Naive B cell (primary cell): ENCODE measurements around the gene GFOD1. TPM values are rescaled to one million over a fixed set of nuclear protein-coding genes. Genes with fewer than 3 reads are reported as not detected.
"Not testable (repeated sequence)": the region's sequence is repeated elsewhere in the genome, so short reads cannot be mapped to it uniquely, and the experiment has no call there.

ENCODE experiments used
- ATAC-seq, 2 donors: fragments of 150-1000 bp; cut with Tn5 transposase; 2 replicates each; pipeline ENCODE4 v1.10.0; 2021; ENCODE audit warnings: low read depth in 2 of 2, mild to moderate bottlenecking in 2 of 2, moderate library complexity in 2 of 2
- DNase-seq: peaks from one replicate; pipeline ENCODE4 v3.0.0; 2022
- H3K27ac Mint-ChIP-seq, 6 donors: one replicate each; pipeline ENCODE4 v1.8.0; 2020 to 2022; ENCODE audit warnings: mild to moderate bottlenecking in 6 of 6, mixed read lengths in 6 of 6, moderate library complexity in 5 of 6, inconsistent platforms in 2 of 6
- H3K27me3 Mint-ChIP-seq, 3 donors: one replicate each; pipeline ENCODE4 v1.8.0; 2021 to 2022; ENCODE audit warnings: mixed read lengths in 3 of 3, mild to moderate bottlenecking in 1 of 3
- H3K36me3 Mint-ChIP-seq, 2 donors: one replicate each; pipeline ENCODE4 v1.8.0; 2020 to 2022; ENCODE audit warnings: mixed read lengths in 2 of 2, inconsistent platforms in 1 of 2, mild to moderate bottlenecking in 1 of 2
- H3K4me1 Mint-ChIP-seq, 3 donors: one replicate each; pipeline ENCODE4 v1.8.0; 2020 to 2022; ENCODE audit warnings: mixed read lengths in 3 of 3, inconsistent platforms in 1 of 3, mild to moderate bottlenecking in 1 of 3, moderate library complexity in 1 of 3
- H3K4me3 Mint-ChIP-seq, 8 donors: one replicate each; pipeline ENCODE4 v1.8.0; 2020 to 2022; ENCODE audit warnings: mild to moderate bottlenecking in 8 of 8, mixed read lengths in 8 of 8, moderate library complexity in 8 of 8, inconsistent platforms in 2 of 8
- H3K9me3 Mint-ChIP-seq, 7 donors: one replicate each; pipeline ENCODE4 v1.8.0; 2020 to 2022; ENCODE audit warnings: mixed read lengths in 7 of 7, mild to moderate bottlenecking in 5 of 7, inconsistent platforms in 2 of 7, moderate library complexity in 1 of 7
- polyA plus RNA-seq, 6 donors: library from polyadenylated mRNA; unstranded; fragments of 300-500 nt; fragmentation: Illumina TruSeq; gene quantifications; one replicate each; pipeline ENCODE4 v1.2.3, GENCODE V29; 2021; ENCODE audit warnings: low read depth in 6 of 6

The GFOD1 gene
- polyA plus RNA-seq, 6 donors from 2014 or later, result 2.9 to 10.7 (median 5.4) TPM

DNA sequence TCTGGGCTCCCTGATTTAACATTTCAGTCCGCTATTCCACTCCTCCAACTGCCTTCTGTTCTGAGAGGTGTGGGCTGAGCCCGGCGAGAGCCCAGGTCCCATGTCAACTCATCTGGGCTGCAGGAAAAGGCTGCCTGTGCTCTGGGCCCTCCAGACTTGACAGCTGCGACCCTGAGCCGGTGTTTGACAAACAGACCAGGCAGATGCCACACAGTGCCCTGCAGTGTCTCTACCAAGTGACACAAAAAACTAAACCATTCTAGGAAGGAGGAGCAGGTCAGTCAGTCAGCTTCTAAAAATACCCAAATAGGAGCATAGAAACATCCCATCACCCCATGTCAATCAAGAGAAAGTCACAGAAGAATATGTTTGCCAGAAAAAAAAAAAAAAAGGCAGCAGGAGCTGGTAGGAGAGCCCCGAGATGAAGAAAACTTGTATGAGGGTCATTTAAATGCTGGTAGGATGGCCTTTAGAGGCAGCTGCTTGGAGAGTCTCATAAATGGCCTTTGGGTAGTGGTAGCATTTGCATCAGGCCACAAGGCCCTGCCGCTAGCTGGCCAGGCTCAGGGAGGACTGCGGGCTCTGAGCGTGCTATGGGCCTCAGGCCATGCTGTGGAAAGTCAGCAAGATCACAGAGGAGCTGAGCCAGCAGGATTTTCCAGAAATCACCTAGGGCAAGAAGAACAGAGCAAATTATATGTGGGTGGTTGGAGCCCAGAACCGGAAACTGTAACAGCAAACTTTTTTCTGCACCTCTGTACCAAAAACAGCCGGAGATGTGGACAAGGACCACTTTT is 36.6 kb upstream of the GFOD1 start:
- H3K27ac Mint-ChIP-seq, result peak overlapping the region in 5 of 6 donors; percentile 20 to 80 (median 64)
- ATAC-seq (no peak), DNase-seq (no peak)
- H3K4me3 Mint-ChIP-seq, result peak overlapping the region in 4 of 8 donors; percentile 8 to 61 (median 38)
- no peaks in the 10 kb centered on the region for H3K36me3 Mint-ChIP-seq
- H3K9me3 Mint-ChIP-seq, result no peaks in the 10 kb centered on the region
- no peaks in the 10 kb centered on the region for H3K27me3 Mint-ChIP-seq
- peaks cover 26 to 46% (median 43%) of the 10 kb centered on the region in 3 donors for H3K4me1 Mint-ChIP-seq

DNA sequence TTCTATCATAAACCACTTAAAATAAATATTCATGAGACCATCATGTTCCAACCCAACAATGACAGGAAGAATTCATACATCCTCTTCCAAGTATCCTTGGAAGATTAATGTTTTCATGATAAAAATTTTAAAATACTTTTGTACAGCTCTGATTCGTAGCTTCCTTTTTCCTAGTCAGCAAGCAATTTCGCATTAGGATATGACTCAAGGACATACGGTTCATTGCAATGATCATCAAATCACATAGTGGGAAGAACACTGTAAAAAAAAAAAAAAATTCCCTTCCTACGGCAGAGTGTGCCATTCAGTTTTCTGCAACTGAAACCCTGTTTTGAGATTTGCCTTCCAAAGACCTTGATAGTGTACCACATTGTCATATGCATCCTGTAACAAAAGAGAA is 35.3 kb upstream of the GFOD1 start:
- Mint-ChIP-seq H3K4me3 (no peak overlapping the region), H3K9me3 (no peaks in the 10 kb centered on the region), H3K27ac (peak overlapping the region in 1 of 6 donors; percentile 10), H3K36me3 (no peaks in the 10 kb centered on the region), H3K4me1 (peaks cover 19 to 41% (median 33%) of the 10 kb centered on the region in 3 donors), H3K27me3 (no peaks in the 10 kb centered on the region)
- DNase-seq, result no peak
- ATAC-seq, result no peak

DNA sequence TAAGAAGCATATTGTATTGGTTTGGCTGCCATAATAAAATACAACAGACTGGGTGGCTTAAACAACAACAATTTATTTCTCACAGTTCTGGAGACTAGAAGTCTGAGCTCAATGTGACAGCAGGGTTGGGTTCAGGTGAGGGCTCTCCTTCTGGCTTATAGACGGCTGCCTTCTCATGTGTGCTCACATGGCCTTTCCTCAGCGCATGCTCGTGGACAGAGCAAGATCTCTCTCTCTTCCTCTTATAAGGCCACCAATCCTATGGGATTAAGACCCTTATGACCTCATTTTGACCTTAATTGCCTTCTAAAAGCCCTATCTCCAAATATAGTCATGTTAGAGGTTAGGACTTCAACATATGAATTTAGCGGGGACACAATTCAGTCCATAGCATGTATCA is 32.4 kb upstream of the GFOD1 start:
- DNase-seq (no peak), ATAC-seq (no peak)
- Mint-ChIP-seq H3K27me3 (peaks cover 0 to 7% (median 0%) of the 10 kb centered on the region in 3 donors), H3K27ac (no peak overlapping the region), H3K4me3 (no peak overlapping the region), H3K4me1 (peaks cover 6 to 13% (median 12%) of the 10 kb centered on the region in 3 donors), H3K36me3 (no peaks in the 10 kb centered on the region), H3K9me3 (no peaks in the 10 kb centered on the region)

DNA sequence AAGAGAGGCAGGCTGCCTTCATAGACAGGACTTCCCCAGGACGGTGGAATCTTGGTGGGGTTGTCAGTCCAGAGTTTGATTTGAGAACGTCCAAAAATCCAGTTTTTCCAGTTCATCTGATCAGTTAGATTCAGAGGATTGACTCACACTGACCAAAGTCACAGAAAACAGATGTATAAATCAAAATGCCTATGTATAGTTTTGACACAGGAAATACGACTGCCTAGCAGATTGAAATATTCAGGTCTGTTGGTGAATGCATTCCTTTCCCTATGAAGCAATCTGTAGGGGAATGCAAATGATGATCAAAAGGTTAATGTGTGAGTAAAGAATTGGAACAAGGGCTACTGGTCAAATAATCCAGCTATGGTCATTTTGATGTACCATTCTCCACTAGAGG is 29.7 kb upstream of the GFOD1 start:
- Mint-ChIP-seq H3K9me3 (peaks cover 0 to 3% (median 0%) of the 10 kb centered on the region in 7 donors), H3K27me3 (peaks cover 0 to 7% (median 0%) of the 10 kb centered on the region in 3 donors), H3K4me1 (no peaks in the 10 kb centered on the region), H3K36me3 (no peaks in the 10 kb centered on the region), H3K27ac (no peak overlapping the region), H3K4me3 (no peak overlapping the region)
- ATAC-seq, result no peak
- no peak for DNase-seq

DNA sequence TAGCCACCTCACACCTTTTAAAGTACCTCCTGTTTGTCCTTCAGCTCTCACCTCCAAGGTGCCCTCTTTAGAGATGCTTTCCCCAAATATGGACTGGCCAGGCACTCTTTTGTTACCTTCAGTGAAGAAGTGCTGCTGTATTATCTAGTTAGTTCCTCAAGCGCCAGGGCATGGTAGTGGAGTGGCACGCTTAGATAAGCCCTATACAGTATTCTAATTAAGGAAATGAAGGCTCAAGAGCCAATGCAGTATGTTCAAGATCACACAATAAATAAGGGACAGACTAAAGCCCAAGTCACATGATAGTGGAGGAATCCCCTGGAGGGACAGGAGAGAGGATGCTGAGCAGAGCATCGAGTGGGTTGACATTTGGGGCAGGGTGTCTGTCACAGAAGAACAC is 28.5 kb upstream of the GFOD1 start:
- Mint-ChIP-seq H3K27ac (no peak overlapping the region), H3K36me3 (no peaks in the 10 kb centered on the region), H3K9me3 (peaks cover 0 to 3% (median 0%) of the 10 kb centered on the region in 7 donors), H3K27me3 (peaks cover 0 to 7% (median 0%) of the 10 kb centered on the region in 3 donors), H3K4me1 (no peaks in the 10 kb centered on the region), H3K4me3 (no peak overlapping the region)
- ATAC-seq (no peak), DNase-seq (no peak)

DNA sequence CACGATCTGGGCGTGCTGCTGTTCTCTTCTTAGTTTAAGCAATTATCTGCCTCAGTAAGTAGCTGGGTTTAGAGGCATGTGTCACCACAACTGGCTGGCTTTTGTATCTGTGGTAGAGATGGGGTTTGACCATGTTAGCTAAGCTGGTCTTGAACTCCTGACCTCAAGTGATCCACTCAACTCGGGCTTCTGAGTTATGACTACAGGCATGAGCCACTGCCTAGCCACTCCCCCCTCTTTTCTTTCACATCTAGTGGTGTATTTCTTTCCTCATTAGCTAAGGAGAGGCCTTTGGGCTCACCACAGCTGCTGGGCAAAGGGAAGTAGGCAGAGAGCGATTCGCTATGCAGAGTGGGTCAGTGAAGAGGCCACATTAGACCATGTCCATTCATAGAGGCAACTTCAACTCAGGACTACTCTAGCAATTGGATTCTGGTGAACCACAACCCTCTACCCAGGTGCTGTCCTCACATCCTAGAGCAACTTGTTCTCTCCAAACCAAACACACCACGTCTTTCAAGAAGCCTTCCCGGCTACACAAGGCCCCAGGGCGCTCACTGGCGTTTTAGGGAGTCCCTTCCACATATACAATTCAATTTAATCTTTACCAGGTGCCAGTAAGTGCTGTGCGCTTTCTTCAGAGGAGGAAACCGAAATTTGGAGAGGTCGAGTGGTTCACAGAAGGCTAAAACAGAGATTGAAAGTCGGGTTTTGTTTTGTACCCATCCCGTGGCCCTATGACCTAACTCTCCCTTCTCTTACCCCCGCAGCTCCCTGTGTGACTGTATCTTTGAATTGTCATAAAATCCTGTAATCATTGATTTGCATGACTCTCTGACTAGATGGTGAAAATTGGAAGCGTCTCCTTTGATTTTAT is 26.5 kb upstream of the GFOD1 start:
- no peak for ATAC-seq
- no peaks in the 10 kb centered on the region for H3K4me1 Mint-ChIP-seq

DNA sequence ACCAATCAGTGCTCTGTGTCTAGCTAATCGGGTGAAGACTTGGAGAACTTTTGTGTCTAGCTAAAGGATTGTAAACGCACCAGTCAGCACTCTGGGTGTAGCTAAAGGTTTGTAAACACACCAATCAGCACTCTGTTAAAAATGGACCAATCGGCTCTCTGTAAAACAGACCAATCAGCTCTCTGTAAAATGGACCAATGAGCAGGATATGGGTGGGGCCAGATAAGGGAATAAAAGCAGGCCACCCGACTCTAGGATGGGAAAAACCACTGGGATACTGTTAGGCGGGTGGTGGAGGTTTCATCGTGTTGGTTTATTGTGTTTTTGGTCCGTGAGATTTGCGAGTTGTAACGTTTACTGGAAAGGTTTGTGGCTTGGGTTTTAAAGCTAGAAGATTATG is 25.5 kb upstream of the GFOD1 start:
- no peak for DNase-seq
- Mint-ChIP-seq H3K9me3 (peaks cover 0 to 7% (median 0%) of the 10 kb centered on the region in 7 donors), H3K27ac (peak overlapping the region in 2 of 6 donors; percentile 33 to 56), H3K4me3 (no peak overlapping the region), H3K4me1 (no peaks in the 10 kb centered on the region), H3K27me3 (peaks cover 0 to 7% (median 0%) of the 10 kb centered on the region in 3 donors), H3K36me3 (no peaks in the 10 kb centered on the region)
- ATAC-seq, result no peak

More for the DNA sequence above, 26.5 kb upstream of the GFOD1 start:
- Mint-ChIP-seq H3K36me3 (no peaks in the 10 kb centered on the region), H3K27ac (peak overlapping the region in 4 of 6 donors; percentile 6 to 56 (median 35)), H3K27me3 (peaks cover 0 to 7% (median 0%) of the 10 kb centered on the region in 3 donors), H3K9me3 (peaks cover 0 to 7% (median 0%) of the 10 kb centered on the region in 7 donors), H3K4me3 (no peak overlapping the region)
- no peak for DNase-seq

DNA sequence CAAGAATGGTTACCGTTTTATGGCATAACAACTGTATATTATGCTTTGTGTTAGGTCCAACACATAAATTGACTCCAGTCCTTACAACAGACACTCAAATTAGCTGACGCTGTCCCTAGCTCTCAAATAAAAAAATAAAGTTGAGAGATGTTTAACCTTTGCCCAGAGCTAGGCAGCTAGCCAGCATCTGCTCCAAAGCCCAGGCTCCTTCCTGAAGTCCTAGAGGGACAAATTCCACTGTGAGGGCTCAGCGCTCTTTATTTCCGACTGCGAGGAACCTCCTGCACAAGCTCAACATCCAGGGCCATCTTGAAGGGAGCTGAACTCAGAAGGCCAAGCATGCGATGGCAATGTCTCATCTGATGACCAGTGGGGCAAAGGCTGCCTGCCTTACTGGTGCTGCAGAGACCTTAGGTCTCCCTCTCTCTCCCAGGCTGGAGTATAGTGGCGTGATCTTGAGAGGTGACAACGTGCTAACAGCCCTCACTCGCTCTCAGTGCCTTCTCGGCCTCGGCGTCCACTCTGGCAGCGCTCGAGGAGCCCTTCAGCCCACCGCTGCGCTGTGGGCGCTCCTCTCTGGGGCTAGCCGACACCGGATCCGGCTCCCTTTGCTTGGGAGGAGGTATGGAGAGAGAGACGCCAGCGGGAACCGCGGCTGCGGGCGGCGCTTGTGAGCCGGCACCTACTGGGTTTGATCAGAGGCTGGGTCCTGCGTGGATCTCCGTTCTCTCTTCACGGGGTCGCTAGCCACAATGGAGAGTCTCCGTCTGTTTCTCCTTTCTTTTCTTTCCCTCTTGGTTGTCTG is 24.7 kb upstream of the GFOD1 start:
- ATAC-seq (no peak), DNase-seq (no peak)
- Mint-ChIP-seq H3K4me1 (no peaks in the 10 kb centered on the region), H3K9me3 (peaks cover 0 to 7% (median 0%) of the 10 kb centered on the region in 7 donors), H3K27me3 (peaks cover 0 to 7% (median 0%) of the 10 kb centered on the region in 3 donors), H3K27ac (no peak overlapping the region), H3K4me3 (no peak overlapping the region), H3K36me3 (no peaks in the 10 kb centered on the region)

DNA sequence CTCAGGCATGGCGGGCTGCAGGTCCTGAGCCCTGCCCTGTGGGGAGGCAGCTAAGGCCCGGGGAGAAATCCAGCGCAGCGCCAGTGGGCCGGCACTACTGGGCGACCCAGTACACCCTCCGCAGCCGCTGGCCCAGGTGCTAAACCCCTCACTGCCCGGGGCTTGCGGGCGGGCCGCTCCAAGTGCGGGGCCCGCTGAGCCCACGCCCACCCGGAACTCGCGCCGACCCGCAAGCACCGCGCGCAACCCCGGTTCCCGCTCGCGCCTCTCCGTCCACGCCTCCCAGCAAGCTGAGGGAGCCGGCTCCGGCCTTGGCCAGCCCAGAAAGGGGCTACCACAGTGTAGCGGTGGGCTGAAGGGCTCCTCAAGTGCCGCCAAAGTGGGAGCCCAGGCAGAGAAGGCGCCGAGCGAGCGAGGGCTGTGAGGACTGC is 23.8 kb upstream of the GFOD1 start:
- H3K27ac Mint-ChIP-seq, H3K9me3 Mint-ChIP-seq, H3K4me1 Mint-ChIP-seq, H3K36me3 Mint-ChIP-seq, H3K27me3 Mint-ChIP-seq, ATAC-seq, H3K4me3 Mint-ChIP-seq, DNase-seq: not testable (repeated sequence)

DNA sequence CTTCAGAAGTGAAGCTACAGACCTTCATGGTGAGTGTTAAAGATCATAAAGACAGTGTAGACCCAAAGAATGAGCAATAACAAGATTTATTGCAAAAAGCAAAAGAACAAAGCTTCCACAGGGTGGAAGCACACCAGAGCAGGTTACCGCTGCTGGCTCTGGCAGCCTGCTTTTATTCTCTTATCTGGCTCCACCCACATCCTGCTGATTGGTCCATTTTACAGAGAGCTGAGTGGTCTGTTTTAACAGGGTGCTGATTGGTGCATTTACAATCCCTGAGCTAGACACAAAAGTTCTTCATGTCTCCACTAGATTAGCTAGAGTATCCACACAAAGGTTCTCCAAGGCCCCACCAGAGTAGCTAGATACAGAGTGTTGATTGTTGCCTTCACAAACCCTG is 23.0 kb upstream of the GFOD1 start:
- not testable (repeated sequence) for H3K9me3 Mint-ChIP-seq, ATAC-seq, H3K27me3 Mint-ChIP-seq, H3K4me1 Mint-ChIP-seq, DNase-seq, H3K27ac Mint-ChIP-seq, H3K4me3 Mint-ChIP-seq, H3K36me3 Mint-ChIP-seq

DNA sequence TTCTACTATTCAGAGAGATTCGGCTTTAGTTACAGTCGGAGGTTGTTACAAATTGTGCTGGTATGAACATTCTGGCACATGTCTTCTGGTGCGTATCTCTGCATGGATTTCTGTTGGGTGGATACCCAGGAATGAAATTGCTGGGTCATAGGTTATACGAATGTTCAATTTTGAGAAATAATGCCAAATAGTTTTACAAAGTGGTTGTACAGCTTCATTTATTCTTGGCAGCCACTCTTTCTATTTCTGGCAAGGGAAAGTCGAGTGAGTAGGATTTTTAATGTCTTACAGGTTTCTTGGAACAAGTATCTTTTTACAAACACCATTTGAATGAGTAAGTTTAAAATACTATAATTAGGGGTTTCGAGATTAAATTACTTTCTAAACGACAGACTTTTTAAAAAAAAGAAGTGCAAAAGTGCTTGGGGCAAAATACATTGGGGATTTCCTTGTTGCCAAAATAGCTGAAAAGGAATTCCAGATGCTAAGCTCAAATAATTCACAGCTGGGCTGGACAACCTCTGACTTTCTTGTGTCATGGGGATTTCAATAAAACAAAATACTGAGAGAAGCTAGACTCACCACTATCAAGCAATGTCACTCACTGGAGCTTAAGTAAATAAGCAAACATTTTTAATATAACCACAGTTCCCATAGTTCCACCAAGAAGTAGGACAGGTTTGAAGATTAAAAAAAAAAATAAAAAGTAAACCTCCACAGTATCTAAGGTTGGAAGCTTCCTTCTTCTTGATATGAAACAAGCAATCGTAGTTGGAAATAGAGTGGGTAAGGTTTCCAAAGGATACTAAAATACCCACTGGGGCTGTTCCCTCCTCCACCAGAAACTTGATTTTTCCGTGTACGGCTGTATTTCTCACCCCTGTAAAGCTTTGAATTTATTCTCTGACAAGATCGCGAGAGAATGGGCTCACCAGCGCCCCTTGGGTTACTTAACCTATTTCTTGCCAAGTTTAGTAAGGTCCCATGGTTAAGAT is 21.6 kb upstream of the GFOD1 start:
- H3K27ac Mint-ChIP-seq, result peak overlapping the region in 2 of 6 donors; percentile 4 to 49
- H3K4me1 Mint-ChIP-seq, result no peaks in the 10 kb centered on the region
- H3K9me3 Mint-ChIP-seq, result peaks cover 0 to 7% (median 0%) of the 10 kb centered on the region in 7 donors
- peak overlapping the region in 1 of 8 donors; percentile 7 for H3K4me3 Mint-ChIP-seq
- ATAC-seq (no peak), DNase-seq (no peak)
- no peaks in the 10 kb centered on the region for H3K36me3 Mint-ChIP-seq
- no peaks in the 10 kb centered on the region for H3K27me3 Mint-ChIP-seq

DNA sequence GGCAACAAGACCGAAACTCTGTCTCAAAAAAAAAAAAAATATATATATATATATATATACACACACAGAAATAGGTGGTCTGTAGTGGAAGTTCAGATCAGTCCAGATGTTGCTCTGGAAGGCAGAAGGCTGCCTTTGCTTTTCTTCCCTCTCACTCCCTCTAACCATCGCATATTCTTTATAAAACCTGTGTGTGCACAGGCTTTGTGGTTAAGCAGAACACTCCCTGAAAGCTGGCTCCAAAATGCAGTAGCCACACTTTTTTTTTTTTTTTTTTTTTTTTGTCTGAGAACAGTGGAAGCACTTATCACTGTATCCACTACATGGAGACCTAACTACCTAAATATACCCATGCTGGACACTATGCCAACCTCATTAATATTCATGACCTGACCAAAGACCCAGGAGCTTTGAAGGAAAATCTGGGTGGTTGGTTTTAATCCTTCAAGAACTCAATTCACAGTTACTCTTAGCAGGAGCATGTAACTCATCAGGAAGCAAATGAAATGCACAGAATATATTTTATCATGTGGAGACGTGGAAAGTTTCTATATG is 20.0 kb upstream of the GFOD1 start:
- no peak overlapping the region for H3K27ac Mint-ChIP-seq
- no peak for DNase-seq
- H3K9me3 Mint-ChIP-seq, result peaks cover 0 to 6% (median 0%) of the 10 kb centered on the region in 7 donors
- no peaks in the 10 kb centered on the region for H3K4me1 Mint-ChIP-seq
- H3K27me3 Mint-ChIP-seq, result no peaks in the 10 kb centered on the region
- ATAC-seq, result no peak
- H3K36me3 Mint-ChIP-seq, result no peaks in the 10 kb centered on the region
- no peak overlapping the region for H3K4me3 Mint-ChIP-seq
